ENCODE data around the gene ASF1B. TPM values are rescaled to one million over a fixed set of nuclear protein-coding genes. Genes with fewer than 3 reads are reported as not detected.
"Not testable (repeated sequence)": the region's sequence is repeated elsewhere in the genome, so short reads cannot be mapped to it uniquely, and the experiment has no call there.

The ASF1B gene
- 1 to 10 TPM; 1.8 to 4.1 (median 2.5) TPM for polyA plus RNA-seq (ENCODE audit: low read depth in 6 of 6)

DNA sequence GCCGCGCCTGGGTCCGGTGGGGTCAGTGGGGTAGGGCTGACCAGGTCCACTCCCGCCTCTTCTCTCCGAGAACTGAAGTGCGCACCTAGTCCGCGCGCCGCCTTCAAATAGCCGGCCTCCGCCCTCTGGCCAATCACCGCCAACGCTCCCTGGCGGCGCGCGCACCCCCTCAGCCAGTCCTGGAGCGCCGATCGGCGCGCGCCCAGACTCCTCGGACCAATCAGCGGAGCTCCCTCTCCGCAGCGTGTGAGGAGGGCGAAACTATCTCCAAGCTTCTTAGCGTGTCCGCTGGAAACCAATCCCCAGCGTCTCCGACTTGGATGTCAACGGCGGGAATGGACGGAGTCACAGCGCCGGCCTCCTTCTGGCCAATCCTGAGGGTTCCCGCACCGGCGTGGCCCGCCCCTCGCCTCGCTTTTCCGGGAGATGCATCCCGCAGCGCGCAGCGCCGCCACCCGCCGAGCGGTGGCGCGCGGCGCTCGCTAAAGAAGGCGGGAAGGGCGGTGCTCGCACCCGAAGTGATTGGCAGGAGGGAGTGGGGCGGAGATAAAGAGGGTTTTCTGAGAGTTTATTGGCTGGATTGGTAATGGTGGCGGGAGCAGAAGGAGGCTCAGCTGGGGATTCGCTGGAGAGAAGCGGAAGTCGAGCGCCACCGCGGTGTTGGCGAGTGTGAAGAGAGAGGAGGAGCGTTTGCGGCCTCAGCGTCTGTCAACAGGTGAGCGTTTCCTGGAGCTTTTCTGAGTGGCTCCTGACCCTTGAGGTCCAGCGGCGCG lies at the start of gene ASF1B:
TSS of gene ASF1B (minus strand) at position 81 of the 773 bp plus-strand sequence. CDS start 133 bp downstream, outside the sequence.
- H3K27me3 Mint-ChIP-seq: no peaks in the 10 kb centered on the region
- DNase-seq (peak; percentile 99), ATAC-seq (ENCODE audit: low read depth in 2 of 2) (peak; percentile 79 to 81)
- peak within 1 kb of the TSS; percentile 77 to 98 (median 90) for H3K4me3 Mint-ChIP-seq
- peak within 1 kb of the TSS; percentile 83 to 96 (median 90) for H3K27ac Mint-ChIP-seq
- H3K9me3 Mint-ChIP-seq: no peaks in the 10 kb centered on the region
- no peaks in the 10 kb centered on the region for H3K36me3 Mint-ChIP-seq
- peaks cover 20 to 28% (median 23%) of the 10 kb centered on the region in 3 donors for H3K4me1 Mint-ChIP-seq

- H3K36me3 Mint-ChIP-seq; H3K9me3 Mint-ChIP-seq; ATAC-seq (ENCODE audit: low read depth in 2 of 2); DNase-seq; H3K4me1 Mint-ChIP-seq: not testable (repeated sequence)
- peak overlapping the region in 1 of 6 donors; percentile 27 for H3K27ac Mint-ChIP-seq
- peak overlapping the region in 1 of 8 donors; percentile 73 for H3K4me3 Mint-ChIP-seq
- H3K27me3 Mint-ChIP-seq: peaks cover 0 to 34% (median 29%) of the 10 kb centered on the region in 3 donors
These were observed 49.3 kb upstream of the ASF1B start for GRCh38 chr19:14185691-14186090.

- no peak overlapping the region for H3K27ac Mint-ChIP-seq
- ATAC-seq (ENCODE audit: low read depth in 2 of 2) (no peak), DNase-seq (no peak)
- peaks cover 0 to 5% (median 0%) of the 10 kb centered on the region in 7 donors for H3K9me3 Mint-ChIP-seq
- peaks cover 0 to 34% (median 29%) of the 10 kb centered on the region in 3 donors for H3K27me3 Mint-ChIP-seq
- peaks cover 0 to 9% (median 7%) of the 10 kb centered on the region in 3 donors for H3K4me1 Mint-ChIP-seq
- peak overlapping the region in 1 of 8 donors; percentile 33 for H3K4me3 Mint-ChIP-seq
- no peaks in the 10 kb centered on the region for H3K36me3 Mint-ChIP-seq
These were observed 48.8 kb upstream of the ASF1B start for GRCh38 chr19:14185158-14185557.

DNA sequence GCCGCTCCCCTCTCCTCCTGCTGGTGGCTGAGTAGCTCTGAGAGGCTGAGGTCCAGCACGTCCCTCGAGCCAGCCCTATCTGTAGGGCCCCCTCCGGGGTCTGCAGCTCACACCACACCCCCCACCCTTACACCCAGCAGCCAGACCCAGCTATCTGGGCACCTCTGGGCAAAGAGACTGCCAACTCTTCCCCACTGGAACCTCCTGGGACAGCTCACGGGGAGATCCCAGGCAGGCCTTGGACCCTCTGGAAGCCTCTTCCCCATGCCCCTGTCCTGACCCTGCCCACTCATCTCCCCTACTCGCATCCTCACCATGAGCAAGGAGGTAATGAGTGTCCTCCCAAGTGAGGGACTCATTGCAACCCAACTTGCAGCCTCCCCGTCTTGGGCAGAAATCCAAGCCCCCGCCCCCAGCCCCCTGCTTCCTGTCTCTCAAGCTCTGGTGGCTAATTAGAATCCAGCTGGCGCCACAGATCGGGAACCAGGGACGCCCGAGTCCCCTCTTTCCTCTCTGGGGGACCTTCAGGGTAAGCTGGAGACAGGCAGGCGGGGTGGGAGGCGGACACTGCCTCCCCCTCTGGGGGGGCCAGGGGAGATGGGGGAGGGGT lies 47.5 kb upstream of the ASF1B start:
- H3K27me3 Mint-ChIP-seq: peaks cover 0 to 29% (median 24%) of the 10 kb centered on the region in 3 donors
- H3K4me3 Mint-ChIP-seq: no peak overlapping the region
- no peak for DNase-seq
- H3K27ac Mint-ChIP-seq: no peak overlapping the region
- peaks cover 0 to 9% (median 7%) of the 10 kb centered on the region in 3 donors for H3K4me1 Mint-ChIP-seq
- no peak for ATAC-seq (ENCODE audit: low read depth in 2 of 2)
- peaks cover 0 to 3% (median 0%) of the 10 kb centered on the region in 7 donors for H3K9me3 Mint-ChIP-seq
- H3K36me3 Mint-ChIP-seq: no peaks in the 10 kb centered on the region

- Mint-ChIP-seq H3K9me3 (no peaks in the 10 kb centered on the region), H3K4me1 (peaks cover 0 to 6% (median 3%) of the 10 kb centered on the region in 3 donors), H3K27ac (no peak overlapping the region), H3K36me3 (no peaks in the 10 kb centered on the region), H3K4me3 (peak overlapping the region in 1 of 8 donors; percentile 33), H3K27me3 (peaks cover 0 to 15% (median 11%) of the 10 kb centered on the region in 3 donors)
- no peak for ATAC-seq (ENCODE audit: low read depth in 2 of 2)
- DNase-seq: no peak
These were observed 46.1 kb upstream of the ASF1B start for GRCh38 chr19:14182476-14182875.

- peak overlapping the region in 1 of 8 donors; percentile 33 for H3K4me3 Mint-ChIP-seq
- H3K36me3 Mint-ChIP-seq: no peaks in the 10 kb centered on the region
- no peak overlapping the region for H3K27ac Mint-ChIP-seq
- H3K9me3 Mint-ChIP-seq: no peaks in the 10 kb centered on the region
- peaks cover 0 to 11% (median 6%) of the 10 kb centered on the region in 3 donors for H3K27me3 Mint-ChIP-seq
- DNase-seq (no peak), ATAC-seq (ENCODE audit: low read depth in 2 of 2) (no peak)
- peaks cover 0 to 3% (median 0%) of the 10 kb centered on the region in 3 donors for H3K4me1 Mint-ChIP-seq
These were observed 45.5 kb upstream of the ASF1B start for GRCh38 chr19:14181906-14182305.

- ATAC-seq (ENCODE audit: low read depth in 2 of 2); H3K4me1 Mint-ChIP-seq; DNase-seq; H3K4me3 Mint-ChIP-seq; H3K27ac Mint-ChIP-seq; H3K9me3 Mint-ChIP-seq; H3K36me3 Mint-ChIP-seq: not testable (repeated sequence)
- H3K27me3 Mint-ChIP-seq: peaks cover 0 to 11% (median 6%) of the 10 kb centered on the region in 3 donors
These were observed 44.8 kb upstream of the ASF1B start for GRCh38 chr19:14181199-14181598.

- Mint-ChIP-seq H3K4me1 (peaks cover 4 to 7% (median 6%) of the 10 kb centered on the region in 3 donors), H3K36me3 (no peaks in the 10 kb centered on the region), H3K27ac (no peak overlapping the region), H3K27me3 (no peaks in the 10 kb centered on the region), H3K4me3 (no peak overlapping the region), H3K9me3 (no peaks in the 10 kb centered on the region)
- DNase-seq (no peak), ATAC-seq (ENCODE audit: low read depth in 2 of 2) (no peak)
These were observed 41.2 kb upstream of the ASF1B start for GRCh38 chr19:14177496-14178074.

- no peaks in the 10 kb centered on the region for H3K9me3 Mint-ChIP-seq
- no peaks in the 10 kb centered on the region for H3K27me3 Mint-ChIP-seq
- ATAC-seq (ENCODE audit: low read depth in 2 of 2) (no peak), DNase-seq (no peak)
- H3K36me3 Mint-ChIP-seq: no peaks in the 10 kb centered on the region
- peaks cover 4 to 7% (median 6%) of the 10 kb centered on the region in 3 donors for H3K4me1 Mint-ChIP-seq
- H3K4me3 Mint-ChIP-seq: no peak overlapping the region
- H3K27ac Mint-ChIP-seq: no peak overlapping the region
These were observed 39.0 kb upstream of the ASF1B start for GRCh38 chr19:14175351-14175792.

DNA sequence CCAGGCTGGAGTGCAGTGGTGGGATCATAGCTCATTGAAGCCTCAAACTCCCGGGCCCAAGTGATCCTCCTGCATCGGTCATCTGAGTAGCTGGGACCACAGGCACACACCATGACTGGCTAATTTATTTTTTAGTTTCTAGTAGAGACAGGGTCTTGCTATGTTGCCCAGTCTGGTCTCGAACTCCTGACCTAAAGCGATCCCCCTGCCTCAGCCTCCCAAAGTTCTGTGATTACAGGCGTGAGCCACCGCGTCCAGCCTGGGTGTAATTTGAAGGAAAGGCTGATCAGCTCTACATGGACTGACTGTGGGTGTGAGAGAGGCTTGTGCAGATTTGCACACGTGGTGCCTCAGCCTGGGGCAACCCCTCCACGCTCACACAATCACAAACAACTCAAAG lies 38.5 kb upstream of the ASF1B start:
- no peak for DNase-seq
- peak overlapping the region in 2 of 6 donors; percentile 13 to 47 for H3K27ac Mint-ChIP-seq
- no peak overlapping the region for H3K4me3 Mint-ChIP-seq
- no peaks in the 10 kb centered on the region for H3K36me3 Mint-ChIP-seq
- H3K9me3 Mint-ChIP-seq: no peaks in the 10 kb centered on the region
- H3K4me1 Mint-ChIP-seq: peaks cover 6 to 7% (median 6%) of the 10 kb centered on the region in 3 donors
- no peaks in the 10 kb centered on the region for H3K27me3 Mint-ChIP-seq
- no peak for ATAC-seq (ENCODE audit: low read depth in 2 of 2)

- peak overlapping the region in 1 of 8 donors; percentile 3 for H3K4me3 Mint-ChIP-seq
- ATAC-seq (ENCODE audit: low read depth in 2 of 2) (no peak), DNase-seq (no peak)
- H3K27me3 Mint-ChIP-seq: peaks cover 0 to 13% (median 5%) of the 10 kb centered on the region in 3 donors
- no peaks in the 10 kb centered on the region for H3K9me3 Mint-ChIP-seq
- no peaks in the 10 kb centered on the region for H3K36me3 Mint-ChIP-seq
- no peak overlapping the region for H3K27ac Mint-ChIP-seq
- peaks cover 25 to 31% (median 30%) of the 10 kb centered on the region in 3 donors for H3K4me1 Mint-ChIP-seq
These were observed 32.6 kb upstream of the ASF1B start for GRCh38 chr19:14168993-14169392.

GRCh38 chr19:14168259-14168972 lies 32.0 kb upstream of the ASF1B start:
- ATAC-seq (ENCODE audit: low read depth in 2 of 2): no peak
- Mint-ChIP-seq H3K27me3 (peaks cover 0 to 13% (median 5%) of the 10 kb centered on the region in 3 donors), H3K36me3 (no peaks in the 10 kb centered on the region), H3K4me3 (peak overlapping the region in 6 of 8 donors; percentile 15 to 70 (median 57)), H3K4me1 (peaks cover 25 to 31% (median 30%) of the 10 kb centered on the region in 3 donors), H3K9me3 (no peaks in the 10 kb centered on the region), H3K27ac (no peak overlapping the region)
- DNase-seq: no peak
